SK-N-SH treated with all-trans-retinoic acid at 6 μM for 48 hours (cell line): Measurements from ENCODE around the gene UBR1.

Source experiments
- ARNTL ChIP-seq: fragments of 450-650 bp; formaldehyde crosslinking; IDR thresholded peaks from 2 replicates; pipeline ENCODE4 v1.5.0; 2020; ENCODE audit warnings: low read depth, mild to moderate bottlenecking, moderate library complexity, borderline replicate concordance
- CREB5 ChIP-seq: fragments of 250-450 bp; sonication (Bioruptor Pico); IDR thresholded peaks from 2 replicates; pipeline ENCODE4 v1.5.1; 2020; ENCODE audit warnings: low read depth, mild to moderate bottlenecking, moderate library complexity
- ESRRG ChIP-seq: fragments of 250-450 bp; sonication (Bioruptor Pico); IDR thresholded peaks from 2 replicates; pipeline ENCODE4 v1.6.1; 2021; ENCODE audit warnings: mild to moderate bottlenecking
- GLIS3 ChIP-seq: fragments of 250-450 bp; sonication (Bioruptor Pico); IDR thresholded peaks from 2 replicates; pipeline ENCODE4 v1.5.0; 2020; ENCODE audit warnings: mild to moderate bottlenecking, moderate library complexity
- OSR1 ChIP-seq: fragments of 250-450 bp; sonication (Bioruptor Pico); IDR thresholded peaks from 2 replicates; pipeline ENCODE4 v1.8.0; 2022; ENCODE audit warnings: moderate library complexity, mild to moderate bottlenecking, inconsistent platforms
- PPARA ChIP-seq: fragments of 250-450 bp; sonication (Bioruptor Pico); IDR thresholded peaks from 2 replicates; pipeline ENCODE4 v1.5.0; 2020; ENCODE audit warnings: mild to moderate bottlenecking, borderline replicate concordance
- SNAI2 ChIP-seq: fragments of 250-450 bp; sonication (Bioruptor Pico); IDR thresholded peaks from 2 replicates; pipeline ENCODE4 v1.5.0; 2020; ENCODE audit warnings: mild to moderate bottlenecking, moderate library complexity
- TCF4 ChIP-seq: fragments of 250-450 bp; sonication (Bioruptor Pico); IDR thresholded peaks from 2 replicates; pipeline ENCODE4 v1.8.0; 2021; ENCODE audit warnings: mild to moderate bottlenecking, moderate library complexity, borderline replicate concordance
- TOX ChIP-seq: fragments of 250-450 bp; sonication (Bioruptor Pico); IDR thresholded peaks from 2 replicates; pipeline ENCODE4 v1.8.0; 2021; ENCODE audit warnings: mild to moderate bottlenecking, moderate library complexity, borderline replicate concordance
- ZC3H10 ChIP-seq: fragments of 250-450 bp; sonication (Bioruptor Pico); IDR thresholded peaks from 2 replicates; pipeline ENCODE4 v1.5.1; 2021; ENCODE audit warnings: mild to moderate bottlenecking, moderate library complexity
- ZFP3 ChIP-seq: fragments of 250-450 bp; sonication (Bioruptor Pico); IDR thresholded peaks from 2 replicates; pipeline ENCODE4 v1.5.0; 2020; ENCODE audit warnings: mild to moderate bottlenecking, moderate library complexity
- ZFP30 ChIP-seq: fragments of 450-650 bp; formaldehyde crosslinking; IDR thresholded peaks from 2 replicates; pipeline ENCODE4 v1.5.0; 2022; ENCODE audit warnings: mild to moderate bottlenecking, moderate library complexity
- ZNF70 ChIP-seq: fragments of 450-650 bp; formaldehyde crosslinking; IDR thresholded peaks from 2 replicates; pipeline ENCODE4 v1.5.0; 2020; ENCODE audit warnings: mild to moderate bottlenecking, moderate library complexity
- TF ChIP-seq, protein P1 (sequence below): fragments of 250-450 bp; sonication (Bioruptor Pico); IDR thresholded peaks from 2 replicates; pipeline ENCODE4 v1.8.0; 2020; ENCODE audit warnings: mild to moderate bottlenecking, moderate library complexity, borderline replicate concordance

GRCh38 chr15:43082509-43082908 is 23.3 kb downstream of the UBR1 start:
- no peak for TF ChIP-seq TCF4 (CRISPR knock-in tag)
- TF ChIP-seq ZFP30 (CRISPR knock-in tag), result no peak
- TF ChIP-seq TOX, result no peak
- no peak for TF ChIP-seq CREB5 (CRISPR knock-in tag)
- TF ChIP-seq ESRRG (CRISPR knock-in tag), result no peak
- no peak for TF ChIP-seq SNAI2 (CRISPR knock-in tag)
- no peak for TF ChIP-seq OSR1 (CRISPR knock-in tag)
- TF ChIP-seq ZFP3 (CRISPR knock-in tag), result no peak
- TF ChIP-seq, protein P1, sequence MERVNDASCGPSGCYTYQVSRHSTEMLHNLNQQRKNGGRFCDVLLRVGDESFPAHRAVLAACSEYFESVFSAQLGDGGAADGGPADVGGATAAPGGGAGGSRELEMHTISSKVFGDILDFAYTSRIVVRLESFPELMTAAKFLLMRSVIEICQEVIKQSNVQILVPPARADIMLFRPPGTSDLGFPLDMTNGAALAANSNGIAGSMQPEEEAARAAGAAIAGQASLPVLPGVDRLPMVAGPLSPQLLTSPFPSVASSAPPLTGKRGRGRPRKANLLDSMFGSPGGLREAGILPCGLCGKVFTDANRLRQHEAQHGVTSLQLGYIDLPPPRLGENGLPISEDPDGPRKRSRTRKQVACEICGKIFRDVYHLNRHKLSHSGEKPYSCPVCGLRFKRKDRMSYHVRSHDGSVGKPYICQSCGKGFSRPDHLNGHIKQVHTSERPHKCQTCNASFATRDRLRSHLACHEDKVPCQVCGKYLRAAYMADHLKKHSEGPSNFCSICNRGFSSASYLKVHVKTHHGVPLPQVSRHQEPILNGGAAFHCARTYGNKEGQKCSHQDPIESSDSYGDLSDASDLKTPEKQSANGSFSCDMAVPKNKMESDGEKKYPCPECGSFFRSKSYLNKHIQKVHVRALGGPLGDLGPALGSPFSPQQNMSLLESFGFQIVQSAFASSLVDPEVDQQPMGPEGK (CRISPR knock-in tag), result no peak
- no peak for TF ChIP-seq ARNTL (CRISPR knock-in tag)
- TF ChIP-seq GLIS3 (CRISPR knock-in tag), result no peak
- no peak for TF ChIP-seq ZNF70
- TF ChIP-seq PPARA (CRISPR knock-in tag), result no peak
- no peak for TF ChIP-seq ZC3H10 (CRISPR knock-in tag)
